OCI-LY3 (cell line): ENCODE measurements around the gene KDM4C.

ENCODE experiments used
- H2AFZ ChIP-seq: fragments of 200-600, 300-600 bp; shearing (Covaris generic); 2 replicates; pipeline ENCODE4 v1.6.0; 2014; ENCODE audit warnings: antibody characterized with exemption, low read depth, low read length
- H3K27ac ChIP-seq: fragments of 200-600, 300-600 bp; sonication (generic); 2 replicates; pipeline ENCODE4 v1.5.1; 2014; ENCODE audit warnings: mild to moderate bottlenecking, low read length, moderate library complexity, mixed read lengths
- H3K27me3 ChIP-seq: fragments of 200-600, 300-600 bp; sonication (generic); 2 replicates; pipeline ENCODE4 v1.6.1; 2014; ENCODE audit warnings: low read depth, low read length, mixed read lengths
- H3K36me3 ChIP-seq: fragments of 200-600, 300-600 bp; sonication (generic); replicated peaks from 2 replicates; pipeline ENCODE3; 2014; ENCODE audit warnings: low read depth, low read length, mixed read lengths
- H3K4me1 ChIP-seq: fragments of 300-600, 200-600 bp; sonication (generic); 2 replicates; pipeline ENCODE4 v1.6.1; 2014; ENCODE audit warnings: low read length, mixed read lengths
- H3K4me2 ChIP-seq: fragments of 200-600, 300-600 bp; sonication (generic); 2 replicates; pipeline ENCODE4 v1.6.1; 2014; ENCODE audit warnings: low read length, mixed read lengths
- H3K4me3 ChIP-seq: fragments of 300-600, 200-600 bp; sonication (generic); 2 replicates; pipeline ENCODE4 v1.5.1; 2014; ENCODE audit warnings: antibody characterized with exemption, mild to moderate bottlenecking, low read length, moderate library complexity
- H3K79me2 ChIP-seq: fragments of 300-600, 200-600 bp; shearing (Covaris generic); 2 replicates; pipeline ENCODE4 v1.6.1; 2014; ENCODE audit warnings: mild to moderate bottlenecking, low read length, mixed read lengths
- H3K9ac ChIP-seq: fragments of 300-600, 200-600 bp; shearing (Covaris generic); 2 replicates; pipeline ENCODE4 v1.6.0; 2014; ENCODE audit warnings: mild to moderate bottlenecking, low read length, moderate library complexity
- H3K9me3 ChIP-seq: fragments of 200-600, 300-600 bp; shearing (Covaris generic); 2 replicates; pipeline ENCODE4 v1.6.1; 2014; ENCODE audit warnings: low read length, mixed read lengths; ENCODE audit not compliant: insufficient read depth
- H4K20me1 ChIP-seq: fragments of 200-600, 300-600 bp; sonication (generic); 2 replicates; pipeline ENCODE4 v1.6.1; 2016; ENCODE audit warnings: low read length, mixed read lengths; ENCODE audit not compliant: insufficient read depth
- CTCF ChIP-seq: fragments of 200-600, 300-600 bp; sonication (generic); IDR thresholded peaks from 2 replicates; pipeline ENCODE4 v1.5.1; 2014; ENCODE audit warnings: antibody characterized with exemption, low read length, low read depth
- EZH2phosphoT487 ChIP-seq: fragments of 200-600 bp; shearing (Covaris generic); IDR thresholded peaks from 2 replicates; pipeline ENCODE4 v1.6.1; 2018; ENCODE audit warnings: antibody characterized with exemption, mixed run types, low read depth

The KDM4C gene

GRCh38 chr9:6884990-6885389 lies 127.2 kb downstream of the KDM4C start:
- Histone ChIP-seq H3K27ac (no peak overlapping the region), H3K4me2 (no peak overlapping the region), H2AFZ (no peak overlapping the region), H4K20me1 (peaks cover 15% of the 10 kb centered on the region), H3K4me3 (no peak overlapping the region), H3K79me2 (no peaks in the 10 kb centered on the region), H3K27me3 (no peaks in the 10 kb centered on the region), H3K9me3 (no peaks in the 10 kb centered on the region), H3K9ac (no peak overlapping the region), H3K4me1 (peaks cover 11% of the 10 kb centered on the region), H3K36me3 (peaks cover 5% of the 10 kb centered on the region)
- TF ChIP-seq EZH2phosphoT487 (no peak), CTCF (no peak)

- Histone ChIP-seq H3K4me1 (peaks cover 15% of the 10 kb centered on the region), H3K4me2 (no peak overlapping the region), H3K79me2 (no peaks in the 10 kb centered on the region), H4K20me1 (peaks cover 24% of the 10 kb centered on the region), H3K27ac (no peak overlapping the region), H3K27me3 (0 out of 2 replicates have a peak, but pooled peaks cover 5% of the 10 kb centered on the region), H3K9me3 (no peaks in the 10 kb centered on the region), H3K9ac (no peak overlapping the region), H3K36me3 (peaks cover 5% of the 10 kb centered on the region), H3K4me3 (no peak overlapping the region), H2AFZ (no peak overlapping the region)
- TF ChIP-seq CTCF, result no peak
- TF ChIP-seq EZH2phosphoT487, result no peak
These were observed 129.3 kb downstream of the KDM4C start for GRCh38 chr9:6887051-6887450.

DNA sequence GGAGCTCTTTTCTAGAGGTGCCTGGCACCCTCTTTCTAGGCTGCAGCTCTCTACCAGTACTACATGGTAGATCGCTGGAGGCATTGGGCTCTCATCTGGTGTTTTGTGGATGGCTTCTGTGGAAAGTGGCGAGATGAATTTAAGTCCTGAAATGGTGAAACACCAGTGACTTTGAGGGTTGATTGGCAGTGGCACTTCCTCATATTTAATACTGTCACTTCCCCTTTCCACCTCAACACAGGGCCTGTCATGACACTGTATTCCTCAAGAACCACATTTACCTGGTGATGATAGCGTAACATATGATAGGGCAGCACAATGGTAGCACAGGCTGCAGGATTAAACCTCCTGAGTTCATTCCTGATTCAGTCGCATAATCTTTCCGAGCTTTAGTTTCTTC lies 132.1 kb downstream of the KDM4C start:
- Histone ChIP-seq H3K79me2 (no peaks in the 10 kb centered on the region), H3K27me3 (0 out of 2 replicates have a peak, but pooled peaks cover 5% of the 10 kb centered on the region), H3K4me3 (no peak overlapping the region), H4K20me1 (peaks cover 41% of the 10 kb centered on the region), H3K27ac (no peak overlapping the region), H3K9ac (no peak overlapping the region), H3K36me3 (peaks cover 10% of the 10 kb centered on the region), H3K4me1 (peaks cover 28% of the 10 kb centered on the region), H2AFZ (no peak overlapping the region), H3K4me2 (peak overlapping the region; percentile 46), H3K9me3 (no peaks in the 10 kb centered on the region)
- TF ChIP-seq EZH2phosphoT487 (no peak), CTCF (no peak)

- Histone ChIP-seq H2AFZ (no peak overlapping the region), H3K36me3 (peaks cover 5% of the 10 kb centered on the region), H3K4me3 (no peak overlapping the region), H3K9me3 (no peaks in the 10 kb centered on the region), H3K27me3 (0 out of 2 replicates have a peak, but pooled peaks cover 7% of the 10 kb centered on the region), H3K9ac (no peak overlapping the region), H4K20me1 (peaks cover 69% of the 10 kb centered on the region), H3K4me2 (peak overlapping the region; percentile 8; the same call in 1 of the 2 replicates), H3K79me2 (no peaks in the 10 kb centered on the region), H3K27ac (no peak overlapping the region), H3K4me1 (peaks cover 28% of the 10 kb centered on the region)
- no peak for TF ChIP-seq EZH2phosphoT487
- no peak for TF ChIP-seq CTCF
These were observed 135.8 kb downstream of the KDM4C start for GRCh38 chr9:6893350-6894131.
